Neural crest cell (in vitro differentiated cells): ENCODE measurements around the gene AGAP3. TPM values are rescaled to one million over a fixed set of nuclear protein-coding genes. Genes with fewer than 3 reads are reported as not detected.
A peak's percentile ranks its signal among the peaks of the same experiment; 100 is the strongest.

Source experiments
- DNase-seq: peaks from one replicate; pipeline ENCODE4 v3.0.0; 2021; ENCODE audit warnings: low read depth, mixed read lengths, low spot score
- H3K27ac Mint-ChIP-seq: one replicate; pipeline ENCODE4 v1.8.0; 2021; ENCODE audit warnings: mild to moderate bottlenecking, mixed read lengths; ENCODE audit not compliant: unreplicated experiment
- H3K27me3 Mint-ChIP-seq: 2 replicates; pipeline ENCODE4 v1.8.0; 2021; ENCODE audit warnings: low read depth, mild to moderate bottlenecking, mixed read lengths
- H3K36me3 Mint-ChIP-seq: 2 replicates; pipeline ENCODE4 v1.8.0; 2021; ENCODE audit warnings: low read depth, mild to moderate bottlenecking, mixed read lengths
- H3K4me1 Mint-ChIP-seq: 2 replicates; pipeline ENCODE4 v1.8.0; 2021; ENCODE audit warnings: mixed read lengths
- H3K4me3 Mint-ChIP-seq: one replicate; pipeline ENCODE4 v1.8.0; 2021; ENCODE audit warnings: mild to moderate bottlenecking, mixed read lengths
- H3K9me3 Mint-ChIP-seq: 2 replicates; pipeline ENCODE4 v1.8.0; 2021; ENCODE audit warnings: mixed read lengths
- total RNA-seq: library from RNA; stranded (reverse); gene quantifications from 2 replicates; pipeline ENCODE4 v1.2.1, GENCODE V29; 2021
- TF ChIP-seq, protein P1 (sequence below): fragments of 200-600 bp; sonication (generic); conservative IDR thresholded peaks from 2 replicates; pipeline ENCODE4 v1.5.0; 2021; ENCODE audit warnings: antibody characterized with exemption, mild to moderate bottlenecking

The AGAP3 gene
- total RNA-seq, 1 donor from 2014 or later: 139 TPM

DNA sequence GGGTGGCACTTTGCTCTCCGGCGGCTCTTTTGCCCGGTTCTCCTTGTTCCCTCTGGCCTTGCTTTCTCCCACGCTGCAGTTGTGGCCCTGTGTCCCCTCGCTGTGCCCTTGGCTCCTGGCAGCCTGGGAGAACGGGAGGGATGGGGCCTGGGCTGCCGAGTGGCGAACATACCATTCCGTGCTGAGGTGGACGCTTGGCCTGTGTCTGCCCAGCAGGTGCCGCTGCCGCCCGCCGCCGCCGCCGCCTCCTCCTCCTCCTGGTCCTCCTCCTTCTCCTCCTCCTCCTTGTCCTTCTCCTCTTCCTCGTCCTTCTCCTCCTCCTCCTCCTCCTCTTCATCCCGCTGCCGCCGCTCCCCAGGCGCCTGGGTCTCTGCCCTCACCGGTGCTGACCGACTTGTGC, 36.0 kb downstream of the AGAP3 start:
- no peak for DNase-seq
- H3K4me1 Mint-ChIP-seq: peaks cover 23% of the 10 kb centered on the region
- peaks cover 4% of the 10 kb centered on the region for H3K36me3 Mint-ChIP-seq
- no peaks in the 10 kb centered on the region for H3K9me3 Mint-ChIP-seq
- H3K4me3 Mint-ChIP-seq: no peak overlapping the region
- TF ChIP-seq, protein P1, sequence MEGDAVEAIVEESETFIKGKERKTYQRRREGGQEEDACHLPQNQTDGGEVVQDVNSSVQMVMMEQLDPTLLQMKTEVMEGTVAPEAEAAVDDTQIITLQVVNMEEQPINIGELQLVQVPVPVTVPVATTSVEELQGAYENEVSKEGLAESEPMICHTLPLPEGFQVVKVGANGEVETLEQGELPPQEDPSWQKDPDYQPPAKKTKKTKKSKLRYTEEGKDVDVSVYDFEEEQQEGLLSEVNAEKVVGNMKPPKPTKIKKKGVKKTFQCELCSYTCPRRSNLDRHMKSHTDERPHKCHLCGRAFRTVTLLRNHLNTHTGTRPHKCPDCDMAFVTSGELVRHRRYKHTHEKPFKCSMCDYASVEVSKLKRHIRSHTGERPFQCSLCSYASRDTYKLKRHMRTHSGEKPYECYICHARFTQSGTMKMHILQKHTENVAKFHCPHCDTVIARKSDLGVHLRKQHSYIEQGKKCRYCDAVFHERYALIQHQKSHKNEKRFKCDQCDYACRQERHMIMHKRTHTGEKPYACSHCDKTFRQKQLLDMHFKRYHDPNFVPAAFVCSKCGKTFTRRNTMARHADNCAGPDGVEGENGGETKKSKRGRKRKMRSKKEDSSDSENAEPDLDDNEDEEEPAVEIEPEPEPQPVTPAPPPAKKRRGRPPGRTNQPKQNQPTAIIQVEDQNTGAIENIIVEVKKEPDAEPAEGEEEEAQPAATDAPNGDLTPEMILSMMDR: no peak
- no peak overlapping the region for H3K27ac Mint-ChIP-seq
- no peaks in the 10 kb centered on the region for H3K27me3 Mint-ChIP-seq

- Mint-ChIP-seq H3K27ac (no peak overlapping the region), H3K4me1 (peaks cover 26% of the 10 kb centered on the region), H3K9me3 (no peaks in the 10 kb centered on the region), H3K27me3 (no peaks in the 10 kb centered on the region), H3K36me3 (peaks cover 4% of the 10 kb centered on the region), H3K4me3 (no peak overlapping the region)
- no peak for DNase-seq
- TF ChIP-seq, protein P1: no peak
Measured at GRCh38 chr7:151122796-151123157, 36.5 kb downstream of the AGAP3 start.

DNA sequence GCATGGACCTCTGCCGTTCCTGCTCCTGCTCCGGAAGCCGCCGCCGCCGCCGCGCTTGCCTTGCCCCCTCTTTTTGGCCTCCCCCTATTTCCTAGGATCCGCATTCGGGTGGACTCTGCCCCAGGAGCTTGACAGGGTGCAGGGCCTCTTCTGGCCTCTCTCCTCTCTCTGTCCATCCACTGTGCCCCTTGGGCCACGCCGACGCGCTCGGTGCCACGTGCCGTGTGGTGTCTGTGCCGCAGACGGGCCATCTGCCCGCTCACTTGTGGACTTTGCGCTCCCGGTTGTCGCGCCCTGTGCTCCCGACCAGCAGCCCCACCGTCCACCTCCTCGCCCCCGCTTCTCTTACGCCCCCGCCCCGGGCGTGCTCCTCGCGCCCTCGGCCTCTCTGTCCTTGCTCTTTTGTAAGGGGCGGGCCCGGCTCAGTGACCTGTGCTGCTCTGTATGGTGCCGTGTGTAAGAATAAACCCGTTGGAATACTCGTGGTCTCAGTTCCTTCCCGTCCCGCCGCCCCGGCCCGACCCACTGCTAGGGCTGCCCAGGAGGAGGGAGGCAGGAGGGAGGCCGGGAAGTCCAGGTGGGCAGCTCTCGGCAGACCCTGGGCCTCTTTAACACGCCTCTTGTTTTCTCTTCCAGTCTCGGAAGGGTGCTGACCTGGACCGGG, 37.0 kb downstream of the AGAP3 start:
- H3K36me3 Mint-ChIP-seq: peaks cover 4% of the 10 kb centered on the region
- no peaks in the 10 kb centered on the region for H3K27me3 Mint-ChIP-seq
- no peaks in the 10 kb centered on the region for H3K9me3 Mint-ChIP-seq
- peaks cover 29% of the 10 kb centered on the region for H3K4me1 Mint-ChIP-seq
- H3K27ac Mint-ChIP-seq: no peak overlapping the region
- H3K4me3 Mint-ChIP-seq: peak overlapping the region; percentile 80
- DNase-seq: no peak
- TF ChIP-seq, protein P1: no peak

DNA sequence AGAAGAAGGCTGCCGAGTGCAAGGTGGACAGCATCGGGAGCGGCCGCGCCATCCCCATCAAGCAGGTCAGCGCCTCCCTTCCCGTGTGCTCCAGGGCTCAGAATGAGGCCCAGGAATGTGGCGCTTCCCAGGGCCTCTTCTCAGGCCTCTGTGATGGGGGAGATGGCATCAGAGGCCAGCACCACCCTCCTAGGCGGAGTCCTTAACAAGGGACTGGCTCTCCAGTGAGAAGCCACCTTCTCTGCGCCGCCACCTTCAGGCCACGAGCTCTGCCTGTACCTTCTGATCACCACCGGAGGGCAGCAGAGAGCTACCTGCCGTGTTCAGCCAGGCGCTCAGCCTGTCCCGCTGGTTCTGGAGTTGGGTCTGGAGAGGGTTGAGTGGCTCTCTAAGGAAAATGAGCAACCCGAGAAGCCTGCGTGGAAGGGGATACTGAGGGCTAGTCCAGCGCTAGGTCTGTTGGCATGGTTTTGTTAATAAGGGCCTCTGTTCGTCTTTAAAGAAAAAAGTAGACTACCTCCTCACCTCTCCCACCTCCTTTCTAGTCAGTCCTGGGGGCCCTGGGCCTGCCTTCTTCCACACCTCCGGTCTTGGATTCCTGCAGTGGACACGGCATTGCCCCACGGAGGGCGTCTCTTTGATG, 37.7 kb downstream of the AGAP3 start:
- Mint-ChIP-seq H3K4me1 (peaks cover 29% of the 10 kb centered on the region), H3K9me3 (no peaks in the 10 kb centered on the region), H3K36me3 (peaks cover 4% of the 10 kb centered on the region), H3K27ac (no peak overlapping the region), H3K4me3 (peak overlapping the region; percentile 80), H3K27me3 (no peaks in the 10 kb centered on the region)
- DNase-seq: peak; percentile 85
- TF ChIP-seq, protein P1: peak; percentile 99

- Mint-ChIP-seq H3K36me3 (peaks cover 4% of the 10 kb centered on the region), H3K9me3 (no peaks in the 10 kb centered on the region), H3K27me3 (no peaks in the 10 kb centered on the region), H3K4me3 (peak overlapping the region; percentile 81), H3K4me1 (peaks cover 29% of the 10 kb centered on the region), H3K27ac (no peak overlapping the region)
- no peak for DNase-seq
- TF ChIP-seq, protein P1: no peak
Measured at GRCh38 chr7:151124481-151124880, 38.2 kb downstream of the AGAP3 start.
